ENCODE results near the gene MT1B. TPM values are rescaled to one million over a fixed set of nuclear protein-coding genes. Genes with fewer than 3 reads are reported as not detected.

MT1B gene
- polyA plus RNA-seq, 2 donors: 0.68 TPM; not detected in 1

Other genes starting within 250 kb of the MT1B start
- 10 to 100 TPM; 57.3 to 62.5 TPM for gene AMFR, start 226.3 kb upstream of the MT1B start, polyA plus RNA-seq
- gene NUDT21, start 200.6 kb upstream of the MT1B start, polyA plus RNA-seq: 10 to 100 TPM; 29.5 to 40.1 TPM
- gene OGFOD1, start 200.3 kb upstream of the MT1B start, polyA plus RNA-seq: 10 to 100 TPM in 1 of 2 donors, 1 to 10 TPM in 1; 9.9 to 16.8 TPM
- 10 to 100 TPM; 24.2 to 29.0 TPM for gene BBS2, start 131.9 kb upstream of the MT1B start, polyA plus RNA-seq
- gene MT4, start 86.8 kb upstream of the MT1B start, polyA plus RNA-seq: 1 to 10 TPM; 1.3 to 7.4 TPM
- gene MT3, start 62.4 kb upstream of the MT1B start, polyA plus RNA-seq: under 1 TPM; 0.67 to 0.96 TPM
- 100 to 1,000 TPM; 264 to 473 TPM for gene MT2A, start 43.3 kb upstream of the MT1B start, polyA plus RNA-seq
- gene MT1E, start 26.1 kb upstream of the MT1B start, polyA plus RNA-seq: 100 to 1,000 TPM; 232 to 268 TPM
- gene MT1M, start 19.2 kb upstream of the MT1B start, polyA plus RNA-seq: 1 to 10 TPM; 4.0 to 9.1 TPM
- gene MT1A, start 13.2 kb upstream of the MT1B start, polyA plus RNA-seq: 10 to 100 TPM in 1 of 2 donors, 1 to 10 TPM in 1; 9.8 to 10.3 TPM
- gene MT1F, start 6.1 kb downstream of the MT1B start, polyA plus RNA-seq: 10 to 100 TPM; 11.0 to 11.2 TPM
- gene MT1G, start 16.2 kb downstream of the MT1B start, polyA plus RNA-seq: 100 to 1,000 TPM; 459 to 751 TPM
- gene MT1H, start 17.9 kb downstream of the MT1B start, polyA plus RNA-seq: 10 to 100 TPM; 32.9 to 63.3 TPM
- gene MT1X, start 30.6 kb downstream of the MT1B start, polyA plus RNA-seq: 1,000 to 10,000 TPM; 1,462 to 1,505 TPM
- gene NUP93, start 78.2 kb downstream of the MT1B start, polyA plus RNA-seq: 10 to 100 TPM; 36.0 to 38.0 TPM
- under 1 TPM; 0.04 to 0.06 TPM for gene SLC12A3, start 213.3 kb downstream of the MT1B start, polyA plus RNA-seq

Measured in esophagus (tissue), 2 donors.